ENCODE measurements around the gene SREBF1. TPM values are rescaled to one million over a fixed set of nuclear protein-coding genes. Genes with fewer than 3 reads are reported as not detected.

Gene SREBF1
- total and polyA plus RNA-seq, 10 of the 15 experiments (the other 5 are each of a cell fraction or from before 2014, with no cell fraction given), result 1.4 to 84.6 (median 20.4) TPM

GRCh38 chr17:17790637-17791464 lies 45.9 kb downstream of the SREBF1 start:
- Histone ChIP-seq H3K9ac (ENCODE audit: control insufficient read depth, insufficient read depth, low read length) (no peak overlapping the region), H4K20me1 (ENCODE audit: control insufficient read depth, insufficient read depth) (no peaks in the 10 kb centered on the region), H3K4me3 (no peak overlapping the region), H3K27me3 (replicated peaks in 1 of 2; ENCODE audit: control insufficient read depth in 2 of 2, insufficient read depth in 2 of 2, low read length in 1 of 2) (no peaks in the 10 kb centered on the region), H3K36me3 (ENCODE audit: control insufficient read depth in 2 of 2, insufficient read depth in 2 of 2, low read length in 1 of 2) (peaks cover 0 to 24% of the 10 kb centered on the region in 2 experiments), H3K4me1 (ENCODE audit: control insufficient read depth, insufficient read depth, low read length) (peaks cover 3% of the 10 kb centered on the region; the same call in 1 of the 2 replicates), H3K9me3 (replicated peaks; ENCODE audit: control insufficient read depth, insufficient read depth, low read length) (no peaks in the 10 kb centered on the region), H2AFZ (ENCODE audit: control insufficient read depth, low read depth, low read length) (no peak overlapping the region), H3K27ac (ENCODE audit: control insufficient read depth, insufficient read depth) (no peak overlapping the region), H3K79me2 (ENCODE audit: control insufficient read depth, insufficient read depth, low read length) (no peaks in the 10 kb centered on the region), H3K4me2 (ENCODE audit: control insufficient read depth, insufficient read depth) (no peak overlapping the region)
- intact Hi-C loops (cut with micrococcal nuclease; ENCODE audit: unreplicated experiment), result no loop called here
- ATAC-seq, result no peak
- CTCF ChIA-PET, result no interaction called here
- no peak for DNase-seq (ENCODE audit: low read depth, low spot score)
- in situ Hi-C loops (cut with MboI), result no loop called here
- BruUV-seq (replicated peaks), result no TSS peak
- SMC1A ChIA-PET (ENCODE audit: uncharacterized antibody, unreplicated experiment), result no interaction called here
- no peak for FAIRE-seq
- POLR2A ChIA-PET, result no interaction called here
- RAD21 ChIA-PET (ENCODE audit: unreplicated experiment), result no interaction called here
- TF ChIP-seq NKRF (conservative IDR thresholded peaks at IDR 0.05) (no peak), IKZF1 (conservative IDR thresholded peaks at IDR 0.05) (no peak), MTA2 (IDR thresholded peaks at IDR 0.05; ENCODE audit: low read depth) (no peak), WRNIP1 (IDR thresholded peaks at IDR 0.05; ENCODE audit: borderline replicate concordance, low read depth, low read length) (no peak), TCF7 (IDR thresholded peaks at IDR 0.05; ENCODE audit: borderline replicate concordance) (no peak)
- 91% methylated on average over 25 of the region's 26 CpGs for WGBS (ENCODE audit: insufficient coverage, insufficient replicate concordance, low lambda C conversion rate, missing lambda C conversion rate)

Data from GM12878 (cell line).